Parathyroid adenoma (tissue), 2 donors: ENCODE data around the gene TUBB6.

Experiments used
- H2AFZ ChIP-seq: fragments of 300-600 bp; sonication (generic); one replicate; pipeline ENCODE4 v1.7.0; 2017; ENCODE audit warnings: antibody characterized with exemption, mild to moderate bottlenecking
- H3K27ac ChIP-seq: fragments of 300-600 bp; sonication (generic); one replicate; pipeline ENCODE4 v1.7.0; 2017
- H3K27me3 ChIP-seq: fragments of 300-600 bp; sonication (generic); one replicate; pipeline ENCODE4 v1.7.0; 2017; ENCODE audit warnings: low read length; ENCODE audit not compliant: control insufficient read depth, insufficient read depth
- H3K36me3 ChIP-seq: fragments of 300-600 bp; sonication (generic); one replicate; pipeline ENCODE4 v1.7.0; 2017; ENCODE audit warnings: low read length; ENCODE audit not compliant: control insufficient read depth, insufficient read depth
- H3K4me1 ChIP-seq: fragments of 300-600 bp; sonication (generic); one replicate; pipeline ENCODE4 v1.7.0; 2017; ENCODE audit warnings: control low read depth
- H3K4me2 ChIP-seq: fragments of 300-600 bp; sonication (generic); one replicate; pipeline ENCODE4 v1.7.0; 2017; ENCODE audit warnings: low read length
- H3K4me3 ChIP-seq: fragments of 300-600 bp; sonication (generic); one replicate; pipeline ENCODE4 v1.7.0; 2017; ENCODE audit warnings: low read depth, low read length
- H3K79me2 ChIP-seq: fragments of 300-600 bp; sonication (generic); one replicate; pipeline ENCODE4 v1.7.0; 2017; ENCODE audit warnings: control low read depth
- H3K9ac ChIP-seq: fragments of 300-600 bp; sonication (generic); one replicate; pipeline ENCODE4 v1.7.0; 2017; ENCODE audit warnings: mild to moderate bottlenecking
- H3K9me3 ChIP-seq: fragments of 300-600 bp; sonication (generic); one replicate; pipeline ENCODE4 v1.7.0; 2017; ENCODE audit warnings: low read length; ENCODE audit not compliant: control insufficient read depth
- TF ChIP-seq, protein P1 (sequence below): fragments of 300-600 bp; sonication (generic); IDR thresholded peaks from one replicate; pipeline ENCODE4 v1.7.0; 2017; ENCODE audit warnings: antibody characterized with exemption, mild to moderate bottlenecking
- donor health status: primary hyperparathyroidism.

Gene TUBB6

DNA sequence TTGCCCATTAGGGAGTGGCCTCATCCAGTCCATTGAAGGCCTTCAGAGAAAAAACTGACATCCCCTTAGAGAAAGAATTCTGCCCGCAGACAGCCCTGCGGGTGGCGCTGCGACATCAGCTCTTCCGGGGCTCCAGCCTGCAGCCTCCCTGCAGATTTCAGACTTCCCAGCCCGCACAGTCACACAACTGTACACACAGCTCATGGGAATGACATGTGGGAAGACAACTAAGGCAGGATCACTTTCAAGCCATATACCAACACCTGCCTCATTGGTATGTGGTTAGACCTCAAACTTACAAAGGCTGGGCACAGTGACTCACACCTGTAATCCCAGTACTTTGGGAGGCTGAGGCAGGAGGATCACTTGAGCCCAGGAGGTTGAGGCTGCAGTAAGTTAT is 24.8 kb upstream of the TUBB6 start:
- H2AFZ ChIP-seq: no peak overlapping the region
- no peak overlapping the region for H3K27ac ChIP-seq
- H3K4me1 ChIP-seq: peaks cover 2% of the 10 kb centered on the region
- no peak overlapping the region for H3K9ac ChIP-seq
- H3K79me2 ChIP-seq: no peaks in the 10 kb centered on the region
- no peak overlapping the region for H3K4me3 ChIP-seq
- no peak overlapping the region for H3K4me2 ChIP-seq
- H3K27me3 ChIP-seq: no peaks in the 10 kb centered on the region
- H3K9me3 ChIP-seq: no peaks in the 10 kb centered on the region
- H3K36me3 ChIP-seq: no peaks in the 10 kb centered on the region
- TF ChIP-seq, protein P1, sequence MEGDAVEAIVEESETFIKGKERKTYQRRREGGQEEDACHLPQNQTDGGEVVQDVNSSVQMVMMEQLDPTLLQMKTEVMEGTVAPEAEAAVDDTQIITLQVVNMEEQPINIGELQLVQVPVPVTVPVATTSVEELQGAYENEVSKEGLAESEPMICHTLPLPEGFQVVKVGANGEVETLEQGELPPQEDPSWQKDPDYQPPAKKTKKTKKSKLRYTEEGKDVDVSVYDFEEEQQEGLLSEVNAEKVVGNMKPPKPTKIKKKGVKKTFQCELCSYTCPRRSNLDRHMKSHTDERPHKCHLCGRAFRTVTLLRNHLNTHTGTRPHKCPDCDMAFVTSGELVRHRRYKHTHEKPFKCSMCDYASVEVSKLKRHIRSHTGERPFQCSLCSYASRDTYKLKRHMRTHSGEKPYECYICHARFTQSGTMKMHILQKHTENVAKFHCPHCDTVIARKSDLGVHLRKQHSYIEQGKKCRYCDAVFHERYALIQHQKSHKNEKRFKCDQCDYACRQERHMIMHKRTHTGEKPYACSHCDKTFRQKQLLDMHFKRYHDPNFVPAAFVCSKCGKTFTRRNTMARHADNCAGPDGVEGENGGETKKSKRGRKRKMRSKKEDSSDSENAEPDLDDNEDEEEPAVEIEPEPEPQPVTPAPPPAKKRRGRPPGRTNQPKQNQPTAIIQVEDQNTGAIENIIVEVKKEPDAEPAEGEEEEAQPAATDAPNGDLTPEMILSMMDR: no peak

DNA sequence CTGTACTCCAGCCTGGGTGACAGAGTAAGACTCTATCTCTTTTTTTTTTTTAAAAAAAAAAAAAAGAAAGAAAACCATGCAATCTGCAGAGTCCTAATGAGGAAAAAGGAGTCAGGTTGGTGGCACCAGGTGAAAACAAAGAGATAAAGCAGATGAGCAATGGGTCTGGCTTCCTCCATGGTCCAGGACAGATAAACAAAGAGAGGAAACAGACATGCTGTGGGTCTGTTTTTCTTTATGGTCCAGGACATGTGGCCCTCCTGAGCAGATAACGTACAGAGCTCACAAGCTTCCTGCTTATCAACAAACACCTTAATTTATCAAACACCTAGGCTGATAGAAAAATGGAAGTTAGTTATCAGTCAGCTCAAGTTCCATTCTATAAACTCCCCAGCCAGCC is 24.4 kb upstream of the TUBB6 start:
- no peak overlapping the region for H2AFZ ChIP-seq
- H3K79me2 ChIP-seq: no peaks in the 10 kb centered on the region
- H3K36me3 ChIP-seq: no peaks in the 10 kb centered on the region
- H3K9ac ChIP-seq: no peak overlapping the region
- no peak overlapping the region for H3K27ac ChIP-seq
- no peak overlapping the region for H3K4me3 ChIP-seq
- TF ChIP-seq, protein P1: no peak
- H3K9me3 ChIP-seq: no peaks in the 10 kb centered on the region
- no peak overlapping the region for H3K4me2 ChIP-seq
- no peaks in the 10 kb centered on the region for H3K27me3 ChIP-seq
- H3K4me1 ChIP-seq: peaks cover 6% of the 10 kb centered on the region

DNA sequence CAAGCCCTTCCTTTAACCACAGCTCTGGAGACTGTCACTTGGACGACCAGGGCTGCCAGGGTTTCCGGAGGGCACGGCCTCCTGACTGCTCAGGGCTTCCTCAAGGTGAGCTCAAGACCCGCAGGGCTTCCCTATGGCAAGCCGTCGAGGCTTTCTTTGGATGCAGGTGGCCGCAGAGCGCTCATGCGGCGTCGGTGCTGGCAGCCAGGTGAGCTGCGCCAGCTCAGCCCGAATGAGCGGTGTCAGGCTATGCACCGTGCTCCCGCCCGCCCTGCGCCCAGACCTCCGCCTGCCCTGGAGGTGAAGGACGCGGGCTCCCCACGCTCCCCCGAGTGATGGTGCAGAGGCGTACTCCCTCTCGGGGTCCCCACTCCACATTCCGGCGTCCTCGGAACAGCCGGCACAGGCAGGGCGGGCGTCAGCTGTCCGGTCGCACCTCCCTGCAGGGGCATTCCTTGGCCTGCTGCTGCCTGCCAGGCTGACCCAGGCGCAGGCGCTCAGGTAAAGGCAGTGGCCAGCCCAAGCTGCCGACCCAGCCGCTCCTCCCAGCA is 20.8 kb upstream of the TUBB6 start:
- H3K9me3 ChIP-seq: no peaks in the 10 kb centered on the region
- no peak overlapping the region for H3K27ac ChIP-seq
- H3K36me3 ChIP-seq: no peaks in the 10 kb centered on the region
- H3K9ac ChIP-seq: no peak overlapping the region
- peaks cover 10% of the 10 kb centered on the region for H3K4me1 ChIP-seq
- H2AFZ ChIP-seq: peak overlapping the region; percentile 79
- peak overlapping the region; percentile 51 for H3K4me3 ChIP-seq
- H3K27me3 ChIP-seq: no peaks in the 10 kb centered on the region
- no peaks in the 10 kb centered on the region for H3K79me2 ChIP-seq
- TF ChIP-seq, protein P1: no peak
- H3K4me2 ChIP-seq: peak overlapping the region; percentile 89

DNA sequence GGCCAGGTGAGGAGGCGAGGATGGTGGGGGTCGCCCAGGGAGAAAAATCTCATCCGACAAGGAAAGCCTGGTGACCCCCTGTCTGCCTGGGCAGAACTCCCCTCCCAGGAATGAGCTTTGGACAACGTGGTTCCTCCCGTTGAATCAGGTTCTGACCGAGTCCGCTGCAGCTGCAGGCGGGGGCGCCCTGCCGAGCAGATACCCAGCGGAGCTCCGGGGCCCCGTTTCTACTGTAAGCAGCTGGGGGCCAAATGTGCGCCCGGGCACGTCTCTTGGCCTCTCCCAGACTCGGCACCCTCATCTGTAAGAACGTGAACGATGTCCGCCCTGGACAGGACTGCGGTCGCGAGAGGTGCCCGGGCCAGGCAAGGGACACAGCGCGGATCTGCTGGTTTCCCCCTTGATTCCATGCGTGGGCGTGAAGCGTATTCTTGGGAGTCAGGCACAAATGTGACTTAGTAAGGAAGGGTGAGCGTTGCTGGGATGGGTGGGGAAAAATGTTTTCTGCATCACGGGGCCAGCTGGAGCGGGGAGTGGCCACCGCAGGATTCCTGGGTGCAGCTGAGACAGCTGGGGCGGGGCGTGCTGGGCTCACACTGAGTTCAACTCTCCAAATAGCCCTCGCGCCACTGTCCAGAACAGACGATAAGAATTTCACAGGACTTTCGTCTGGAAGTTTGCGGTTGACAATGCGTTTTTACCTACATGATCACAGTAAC is 20.2 kb upstream of the TUBB6 start:
- Histone ChIP-seq H3K9me3 (no peaks in the 10 kb centered on the region), H3K36me3 (no peaks in the 10 kb centered on the region), H3K79me2 (no peaks in the 10 kb centered on the region), H3K4me3 (peak overlapping the region; percentile 51), H3K4me2 (peak overlapping the region; percentile 89), H3K4me1 (peaks cover 10% of the 10 kb centered on the region), H3K27ac (no peak overlapping the region), H3K27me3 (no peaks in the 10 kb centered on the region), H2AFZ (peak overlapping the region; percentile 79), H3K9ac (no peak overlapping the region)
- TF ChIP-seq, protein P1: no peak

DNA sequence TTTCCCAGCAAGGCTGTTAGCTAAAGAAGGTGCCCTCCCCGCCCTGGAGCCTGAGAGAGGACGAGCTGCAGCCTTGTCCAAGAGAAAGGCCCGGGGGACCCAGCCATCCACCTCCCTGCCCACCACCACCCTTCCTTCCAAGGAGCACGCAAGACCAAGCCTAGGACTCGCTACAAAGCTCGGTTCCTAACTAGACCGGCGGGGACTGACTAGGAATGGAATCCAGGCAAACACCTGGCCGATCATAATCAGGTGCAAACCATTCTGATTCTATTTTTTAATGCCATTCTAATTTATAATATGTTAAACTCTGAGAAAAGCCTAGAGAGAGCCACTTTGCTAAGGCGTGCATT is 19.7 kb upstream of the TUBB6 start:
- no peaks in the 10 kb centered on the region for H3K9me3 ChIP-seq
- H3K9ac ChIP-seq: no peak overlapping the region
- peak overlapping the region; percentile 89 for H3K4me2 ChIP-seq
- peaks cover 10% of the 10 kb centered on the region for H3K4me1 ChIP-seq
- H2AFZ ChIP-seq: peak overlapping the region; percentile 79
- TF ChIP-seq, protein P1: no peak
- no peaks in the 10 kb centered on the region for H3K79me2 ChIP-seq
- peak overlapping the region; percentile 51 for H3K4me3 ChIP-seq
- H3K36me3 ChIP-seq: no peaks in the 10 kb centered on the region
- no peaks in the 10 kb centered on the region for H3K27me3 ChIP-seq
- no peak overlapping the region for H3K27ac ChIP-seq
